T-helper 17 cell (primary cell): ENCODE results near the gene TMUB1. TPM values are rescaled to one million over a fixed set of nuclear protein-coding genes. Genes with fewer than 3 reads are reported as not detected.
A peak's percentile ranks its signal among the peaks of the same experiment; 100 is the strongest.

Experiments
- ATAC-seq: fragments of 150-1000 bp; cut with Tn5 transposase; 2 replicates; pipeline ENCODE4 v1.10.0; 2021; ENCODE audit warnings: mild to moderate bottlenecking, moderate library complexity
- DNase-seq, 3 donors: peaks; one replicate each; pipeline versions ENCODE4 v3.0.0 to v3.0.0-alpha.2; 2020 to 2021
- H3K9me3 ChIP-seq: one replicate; pipeline ENCODE4 v1.7.0; 2013; ENCODE audit warnings: low read length, mild to moderate bottlenecking; ENCODE audit not compliant: control insufficient read depth, poor library complexity, severe bottlenecking
- H3K27ac Mint-ChIP-seq: one replicate; pipeline ENCODE4 v1.8.0; 2022; ENCODE audit warnings: mild to moderate bottlenecking, moderate library complexity, mixed read lengths
- H3K27me3 Mint-ChIP-seq: one replicate; pipeline ENCODE4 v1.8.0; 2022; ENCODE audit warnings: mixed read lengths
- H3K36me3 Mint-ChIP-seq: one replicate; pipeline ENCODE4 v1.8.0; 2022; ENCODE audit warnings: low read depth, mixed read lengths
- H3K4me1 Mint-ChIP-seq: one replicate; pipeline ENCODE4 v1.8.0; 2022; ENCODE audit warnings: mild to moderate bottlenecking, mixed read lengths
- H3K4me3 Mint-ChIP-seq: one replicate; pipeline ENCODE4 v1.8.0; 2022; ENCODE audit warnings: mild to moderate bottlenecking, moderate library complexity, mixed read lengths
- total RNA-seq, 4 donors: library from RNA in 2 of 4; stranded (reverse) in 2 of 4; gene quantifications; one replicate each; pipeline ENCODE4 v1.2.3 and lab custom pipeline; 2022 to 2026

TMUB1 gene
- total RNA-seq, 2 donors from 2014 or later, result 46.6 to 52.4 TPM

GRCh38 chr7:151080522-151081169, 2.6 kb downstream of the TMUB1 start, which contains the start of gene FASTK:
TSS of gene FASTK (minus strand) at chr7:151080809. CDS start at chr7:151080766, 43 bp downstream.
- Mint-ChIP-seq H3K36me3 (peaks cover 3% of the 10 kb centered on the region), H3K27ac (peak within 1 kb of the TSS; percentile 49), H3K27me3 (no peaks in the 10 kb centered on the region), H3K4me1 (peaks cover 23% of the 10 kb centered on the region), H3K4me3 (peak within 1 kb of the TSS; percentile 97)
- ATAC-seq (peak; percentile 81), DNase-seq (peak; percentile 82 to 86 (median 85))
- no peaks in the 10 kb centered on the region for H3K9me3 ChIP-seq

GRCh38 chr7:151080067-151080521, 3.2 kb downstream of the TMUB1 start:
- peaks cover 20% of the 10 kb centered on the region for H3K4me1 Mint-ChIP-seq
- ATAC-seq, result peak; percentile 2

GRCh38 chr7:151079199-151079910, 3.9 kb downstream of the TMUB1 start:
- ATAC-seq, result no peak
- DNase-seq, result no peak
- Mint-ChIP-seq H3K27me3 (no peaks in the 10 kb centered on the region), H3K27ac (peak overlapping the region; percentile 49), H3K4me3 (peak overlapping the region; percentile 84), H3K36me3 (peaks cover 3% of the 10 kb centered on the region), H3K4me1 (peaks cover 16% of the 10 kb centered on the region)
- no peaks in the 10 kb centered on the region for H3K9me3 ChIP-seq

More at GRCh38 chr7:151080067-151080521, 3.2 kb downstream of the TMUB1 start:
- peak overlapping the region; percentile 49 for H3K27ac Mint-ChIP-seq
- no peaks in the 10 kb centered on the region for H3K27me3 Mint-ChIP-seq
- peak overlapping the region; percentile 84 for H3K4me3 Mint-ChIP-seq
- DNase-seq, result no peak
- H3K9me3 ChIP-seq, result no peaks in the 10 kb centered on the region
- H3K36me3 Mint-ChIP-seq, result peaks cover 3% of the 10 kb centered on the region

GRCh38 chr7:151078233-151079040, 4.9 kb downstream of the TMUB1 start:
- DNase-seq, result no peak
- peaks cover 3% of the 10 kb centered on the region for H3K36me3 Mint-ChIP-seq
- H3K4me1 Mint-ChIP-seq, result peaks cover 14% of the 10 kb centered on the region
- H3K27me3 Mint-ChIP-seq, result no peaks in the 10 kb centered on the region
- H3K9me3 ChIP-seq, result no peaks in the 10 kb centered on the region
- H3K27ac Mint-ChIP-seq, result no peak overlapping the region
- H3K4me3 Mint-ChIP-seq, result peak overlapping the region; percentile 36
- ATAC-seq, result no peak

DNA sequence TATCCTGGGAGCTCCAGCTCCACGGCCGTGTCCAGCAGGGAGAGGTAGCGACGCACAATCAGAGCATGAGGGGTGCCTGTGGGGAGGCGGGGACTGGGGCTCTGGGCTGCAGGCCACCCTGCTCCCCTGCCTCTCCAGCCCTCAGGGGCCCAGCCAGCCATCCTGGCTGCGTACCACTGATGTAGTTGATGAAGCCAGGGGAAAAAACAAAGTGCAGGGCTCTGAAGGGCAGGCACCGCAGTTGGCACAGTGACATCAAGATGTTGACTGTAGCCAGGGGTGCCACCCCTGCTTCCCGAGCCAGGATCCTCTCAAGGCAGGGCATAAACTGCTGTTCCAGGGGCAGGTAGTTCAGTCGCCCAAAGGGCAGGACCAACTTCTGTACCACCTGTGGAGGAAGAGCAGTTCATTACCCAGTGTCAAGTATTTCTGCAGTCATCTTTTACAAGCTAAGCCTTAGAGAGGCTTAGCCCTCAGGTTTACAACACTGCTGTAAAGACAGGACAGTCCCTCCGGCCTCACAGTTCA, 5.5 kb downstream of the TMUB1 start:
- H3K27ac Mint-ChIP-seq, result no peak overlapping the region
- H3K27me3 Mint-ChIP-seq, result no peaks in the 10 kb centered on the region
- H3K4me1 Mint-ChIP-seq, result peaks cover 11% of the 10 kb centered on the region
- H3K4me3 Mint-ChIP-seq, result peak overlapping the region; percentile 36
- DNase-seq (no peak), ATAC-seq (no peak)
- peaks cover 2% of the 10 kb centered on the region for H3K36me3 Mint-ChIP-seq
- no peaks in the 10 kb centered on the region for H3K9me3 ChIP-seq

GRCh38 chr7:151076863-151077704, 6.2 kb downstream of the TMUB1 start:
- Mint-ChIP-seq H3K36me3 (no peaks in the 10 kb centered on the region), H3K27ac (no peak overlapping the region), H3K4me1 (peaks cover 8% of the 10 kb centered on the region), H3K27me3 (no peaks in the 10 kb centered on the region), H3K4me3 (no peak overlapping the region)
- H3K9me3 ChIP-seq, result no peaks in the 10 kb centered on the region
- ATAC-seq, result no peak
- DNase-seq, result no peak

- Mint-ChIP-seq H3K4me3 (no peak overlapping the region), H3K27me3 (no peaks in the 10 kb centered on the region), H3K27ac (no peak overlapping the region), H3K36me3 (no peaks in the 10 kb centered on the region), H3K4me1 (peaks cover 8% of the 10 kb centered on the region)
- DNase-seq, result no peak
- no peak for ATAC-seq
- H3K9me3 ChIP-seq, result no peaks in the 10 kb centered on the region
Measured at GRCh38 chr7:151075978-151076426, 7.3 kb downstream of the TMUB1 start.

GRCh38 chr7:151075662-151075971, 7.7 kb downstream of the TMUB1 start:
- H3K4me3 Mint-ChIP-seq, result no peak overlapping the region
- no peaks in the 10 kb centered on the region for H3K9me3 ChIP-seq
- no peak overlapping the region for H3K27ac Mint-ChIP-seq
- H3K36me3 Mint-ChIP-seq, result no peaks in the 10 kb centered on the region
- no peak for DNase-seq
- ATAC-seq, result no peak
- no peaks in the 10 kb centered on the region for H3K27me3 Mint-ChIP-seq
- H3K4me1 Mint-ChIP-seq, result peaks cover 9% of the 10 kb centered on the region

GRCh38 chr7:151074817-151075661, 8.3 kb downstream of the TMUB1 start:
- Mint-ChIP-seq H3K4me3 (no peak overlapping the region), H3K4me1 (peaks cover 10% of the 10 kb centered on the region), H3K36me3 (no peaks in the 10 kb centered on the region), H3K27me3 (no peaks in the 10 kb centered on the region), H3K27ac (no peak overlapping the region)
- no peak for ATAC-seq
- no peak for DNase-seq
- H3K9me3 ChIP-seq, result no peaks in the 10 kb centered on the region

GRCh38 chr7:151073990-151074389, 9.3 kb downstream of the TMUB1 start:
- no peak overlapping the region for H3K27ac Mint-ChIP-seq
- DNase-seq, result no peak
- H3K27me3 Mint-ChIP-seq, result no peaks in the 10 kb centered on the region
- H3K36me3 Mint-ChIP-seq, result no peaks in the 10 kb centered on the region
- no peak overlapping the region for H3K4me3 Mint-ChIP-seq
- no peak for ATAC-seq
- peaks cover 8% of the 10 kb centered on the region for H3K4me1 Mint-ChIP-seq
- H3K9me3 ChIP-seq, result no peaks in the 10 kb centered on the region

GRCh38 chr7:151071032-151071866, 12.0 kb downstream of the TMUB1 start:
- H3K9me3 ChIP-seq, result no peaks in the 10 kb centered on the region
- H3K36me3 Mint-ChIP-seq, result no peaks in the 10 kb centered on the region
- no peak for ATAC-seq
- no peak overlapping the region for H3K4me3 Mint-ChIP-seq
- no peak for DNase-seq
- no peaks in the 10 kb centered on the region for H3K27me3 Mint-ChIP-seq
- peaks cover 4% of the 10 kb centered on the region for H3K4me1 Mint-ChIP-seq
- H3K27ac Mint-ChIP-seq, result no peak overlapping the region
